ENCODE results near the gene JUND. TPM values are rescaled to one million over a fixed set of nuclear protein-coding genes. Genes with fewer than 3 reads are reported as not detected.

Gene JUND
- total RNA-seq, 2 experiments from 2014 or later = 498 to 501 TPM

DNA sequence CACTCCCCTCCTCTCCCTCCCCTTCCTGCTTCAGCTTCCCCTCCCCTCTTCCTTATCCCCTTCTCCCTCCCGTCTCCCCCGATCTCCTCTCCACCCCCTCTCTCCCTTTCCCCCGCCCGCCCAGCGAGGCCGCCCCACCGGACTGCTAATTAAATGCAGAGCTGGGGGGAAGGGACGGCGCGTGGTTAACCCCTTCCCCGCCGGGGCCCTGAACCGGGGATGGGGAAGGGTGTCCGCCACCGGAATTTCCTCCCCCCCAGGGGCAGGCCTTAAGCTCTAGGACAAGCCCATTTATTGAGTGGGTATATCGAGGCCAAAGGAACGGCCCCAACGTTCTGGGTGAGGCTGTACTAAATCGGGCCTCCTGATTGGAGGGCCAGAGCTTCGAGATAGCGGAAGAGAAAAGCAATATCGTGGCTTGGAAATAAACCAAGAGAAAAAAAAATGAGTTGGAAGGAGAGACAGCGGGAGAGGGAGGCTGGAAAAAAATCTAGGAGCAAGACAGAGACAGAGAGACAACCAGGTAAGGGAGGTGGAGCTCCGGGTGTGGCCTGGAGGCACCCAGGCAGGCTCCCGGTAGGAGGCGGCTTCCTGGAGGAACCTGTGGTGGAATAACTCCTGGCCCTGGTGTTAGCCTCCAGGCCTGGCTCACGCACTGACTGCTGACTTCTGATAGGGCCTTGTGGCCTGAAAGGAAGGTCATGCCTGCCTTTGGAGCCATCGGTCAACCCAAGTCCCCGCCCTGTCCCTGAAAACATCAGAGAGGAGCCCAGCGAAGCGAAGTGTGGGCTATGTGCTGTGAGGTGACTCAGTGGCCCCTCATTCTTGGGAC is 11.6 kb upstream of the JUND start:
- H3K4me3 Mint-ChIP-seq = peak overlapping the region; percentile 91
- H3K27me3 Mint-ChIP-seq = no peaks in the 10 kb centered on the region
- CTCF ChIA-PET = interaction anchor here (0.5 to 5.1 kb wide), 10 partner anchors 9 to 120 kb away, joined by 3 to 161 read pairs (median 4); partner anchors contain the start of genes JUND, LSM4 and RAB3A

DNA sequence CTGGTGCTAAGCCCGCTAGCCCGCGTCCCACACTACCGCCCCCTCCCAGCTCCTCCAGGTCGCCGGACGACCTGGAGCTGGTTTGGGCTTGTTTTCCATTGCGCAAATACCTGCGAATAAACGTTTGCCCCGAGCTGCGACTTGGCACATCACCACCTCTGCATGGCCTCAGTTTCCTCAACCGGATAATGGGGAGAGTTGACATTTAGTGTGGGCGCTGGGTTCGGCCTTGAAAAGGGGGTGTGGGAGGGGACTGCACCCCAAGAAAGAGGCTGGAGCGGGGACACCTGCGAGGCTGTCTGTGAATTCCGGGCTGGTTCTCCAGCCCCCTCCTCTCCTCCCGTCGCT is 11.0 kb upstream of the JUND start:
- peaks cover 62% of the 10 kb centered on the region for H3K4me1 Mint-ChIP-seq
- peak overlapping the region; percentile 91 for H3K4me3 Mint-ChIP-seq
- DNase-seq = no peak
- H3K9me3 Mint-ChIP-seq (ENCODE audit: low read depth) = no peaks in the 10 kb centered on the region
- CTCF ChIA-PET = interaction anchor here (0.9 to 5.1 kb wide), 6 partner anchors 11 to 36 kb away, joined by 3 to 161 read pairs (median 18); partner anchors contain the start of genes JUND and LSM4
- H3K27ac Mint-ChIP-seq = peak overlapping the region; percentile 98
- no peaks in the 10 kb centered on the region for H3K27me3 Mint-ChIP-seq
- H3K36me3 Mint-ChIP-seq = peaks cover 18% of the 10 kb centered on the region
- ATAC-seq = no peak

More for the DNA sequence above, 11.6 kb upstream of the JUND start:
- Mint-ChIP-seq H3K36me3 (peaks cover 21% of the 10 kb centered on the region), H3K9me3 (ENCODE audit: low read depth) (no peaks in the 10 kb centered on the region), H3K27ac (peak overlapping the region; percentile 98), H3K4me1 (peaks cover 66% of the 10 kb centered on the region)
- DNase-seq (peak; percentile 85), ATAC-seq (peak; percentile 17)

DNA sequence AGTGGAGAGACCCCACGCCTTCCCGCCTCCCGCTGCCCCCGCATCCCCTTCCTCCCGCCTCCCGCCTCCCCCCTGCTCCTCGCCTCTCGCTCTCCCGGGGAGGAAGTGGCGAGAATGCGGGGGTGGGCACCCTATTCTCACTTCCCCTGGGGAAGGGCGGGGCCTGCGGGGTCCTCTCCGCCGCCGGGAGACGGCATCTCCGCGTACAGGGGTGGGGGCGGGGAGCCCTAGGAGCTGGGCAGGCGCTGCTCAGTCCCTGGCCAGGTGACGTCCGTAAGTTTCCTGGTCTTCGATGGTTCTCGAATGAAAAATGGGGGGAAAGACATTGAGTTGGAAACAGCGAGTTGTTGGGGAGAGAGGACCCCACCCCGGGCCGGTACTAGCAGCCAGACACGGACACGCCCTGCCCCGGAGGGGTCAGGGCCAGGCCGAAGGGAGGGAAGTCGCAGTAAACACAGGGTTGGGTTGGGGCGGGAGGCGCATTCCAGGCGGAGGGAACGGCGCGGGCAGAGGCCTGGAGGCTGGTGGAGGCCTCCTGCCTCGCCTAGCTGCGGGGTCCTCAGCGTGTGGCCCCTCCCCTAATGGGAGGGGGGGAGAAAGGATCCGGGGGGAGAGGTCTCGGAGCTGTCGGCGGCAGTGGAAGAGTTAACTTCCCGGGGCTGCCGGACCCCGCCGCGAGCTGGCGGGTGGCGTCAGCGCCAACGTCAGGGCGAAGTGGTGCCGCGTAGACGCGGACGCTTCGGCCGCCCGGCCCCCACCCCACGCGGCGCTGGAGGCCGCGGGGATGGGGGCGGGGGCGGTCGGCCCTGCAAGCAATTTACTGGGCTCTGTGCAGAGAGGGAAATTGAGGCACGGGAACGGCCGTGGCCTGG is 10.4 kb upstream of the JUND start:
- DNase-seq (peak; percentile 94), ATAC-seq (peak; percentile 38)
- peaks cover 15% of the 10 kb centered on the region for H3K36me3 Mint-ChIP-seq
- H3K27ac Mint-ChIP-seq = peak overlapping the region; percentile 98
- peaks cover 67% of the 10 kb centered on the region for H3K4me1 Mint-ChIP-seq
- H3K4me3 Mint-ChIP-seq = peak overlapping the region; percentile 91
- CTCF ChIA-PET = interaction anchor here (1.1 to 5.1 kb wide), 5 partner anchors 11 to 37 kb away, joined by 3 to 161 read pairs (median 29); partner anchors contain the start of genes JUND and LSM4
- no peaks in the 10 kb centered on the region for H3K27me3 Mint-ChIP-seq
- H3K9me3 Mint-ChIP-seq (ENCODE audit: low read depth) = no peaks in the 10 kb centered on the region

DNA sequence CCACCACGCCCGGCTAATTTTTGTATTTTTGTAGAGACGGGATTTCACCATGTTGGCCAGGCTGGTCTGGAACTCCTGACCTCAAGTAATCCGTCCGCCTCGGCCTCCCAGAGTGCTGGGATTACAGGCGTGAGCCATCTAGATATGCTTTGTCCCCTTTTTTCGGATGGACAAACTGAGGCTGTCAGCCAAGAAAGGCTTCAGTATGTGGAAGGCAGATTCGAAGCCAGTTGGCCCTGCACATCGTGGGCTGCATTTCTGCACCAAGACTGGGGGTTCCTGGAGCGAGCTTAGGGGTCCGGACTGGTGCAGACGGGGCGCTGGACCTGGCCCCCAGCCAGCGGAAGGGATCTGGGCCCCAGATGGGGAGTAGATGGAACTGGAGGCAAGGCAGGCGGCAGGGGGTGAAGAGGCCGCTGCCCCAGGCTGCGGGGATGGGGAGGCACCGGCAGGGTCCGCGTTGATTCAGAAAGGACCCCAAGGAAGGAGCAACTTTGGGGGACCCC is 9.7 kb upstream of the JUND start:
- no peaks in the 10 kb centered on the region for H3K9me3 Mint-ChIP-seq (ENCODE audit: low read depth)
- CTCF ChIA-PET = interaction anchor here (2.3 to 5.1 kb wide), 5 partner anchors 11 to 38 kb away, joined by 6 to 161 read pairs (median 29); partner anchors contain the start of genes JUND and LSM4
- H3K36me3 Mint-ChIP-seq = peaks cover 12% of the 10 kb centered on the region
- peak overlapping the region; percentile 98 for H3K27ac Mint-ChIP-seq
- peaks cover 68% of the 10 kb centered on the region for H3K4me1 Mint-ChIP-seq
- peak; percentile 5 for ATAC-seq
- DNase-seq = peak; percentile 68
- H3K4me3 Mint-ChIP-seq = peak overlapping the region; percentile 91
- H3K27me3 Mint-ChIP-seq = no peaks in the 10 kb centered on the region

DNA sequence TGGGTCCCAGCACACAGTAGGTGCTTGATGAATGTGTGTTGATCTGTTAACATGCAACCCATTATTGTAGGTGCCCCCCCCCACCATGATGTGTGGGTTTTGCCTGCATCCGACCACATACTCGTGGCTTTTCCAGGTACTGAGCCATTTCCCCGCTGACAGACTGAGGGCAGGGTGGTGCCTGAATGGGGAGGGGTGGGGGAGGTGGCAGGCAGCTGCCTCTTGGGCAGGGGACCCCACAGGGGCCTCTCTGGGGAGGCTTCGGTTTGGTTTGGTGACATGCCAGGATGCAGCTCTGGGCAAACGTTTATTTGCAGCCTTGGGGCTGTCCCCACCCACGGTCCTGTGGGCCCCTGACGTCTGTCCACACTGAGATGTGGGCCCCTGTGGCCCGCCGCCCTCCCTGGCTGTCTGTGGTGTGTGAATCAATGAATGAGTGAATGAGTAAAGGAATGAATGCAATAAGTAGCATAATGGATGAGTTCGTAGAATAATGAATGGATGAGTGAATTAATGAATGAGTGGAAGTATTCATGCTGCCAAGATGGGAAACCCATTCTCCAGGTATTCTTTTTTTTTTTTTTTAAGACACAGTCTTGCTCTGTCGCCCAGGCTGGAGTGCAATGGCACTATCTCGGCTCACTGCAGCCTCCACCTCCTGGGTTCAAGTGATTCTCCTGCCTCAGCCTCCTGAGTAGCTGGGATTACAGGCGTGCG is 9.0 kb upstream of the JUND start:
- H3K27me3 Mint-ChIP-seq = no peaks in the 10 kb centered on the region
- CTCF ChIA-PET = interaction anchor here (2.6 to 5.1 kb wide), 3 partner anchors 10 to 32 kb away, joined by 17 to 161 read pairs (median 29); partner anchors contain the start of genes JUND and LSM4
- peak overlapping the region; percentile 91 for H3K4me3 Mint-ChIP-seq
- H3K36me3 Mint-ChIP-seq = peaks cover 8% of the 10 kb centered on the region
- peak; percentile 97 for DNase-seq
- peak; percentile 45 for ATAC-seq
- peaks cover 67% of the 10 kb centered on the region for H3K4me1 Mint-ChIP-seq
- no peaks in the 10 kb centered on the region for H3K9me3 Mint-ChIP-seq (ENCODE audit: low read depth)
- peak overlapping the region; percentile 98 for H3K27ac Mint-ChIP-seq

DNA sequence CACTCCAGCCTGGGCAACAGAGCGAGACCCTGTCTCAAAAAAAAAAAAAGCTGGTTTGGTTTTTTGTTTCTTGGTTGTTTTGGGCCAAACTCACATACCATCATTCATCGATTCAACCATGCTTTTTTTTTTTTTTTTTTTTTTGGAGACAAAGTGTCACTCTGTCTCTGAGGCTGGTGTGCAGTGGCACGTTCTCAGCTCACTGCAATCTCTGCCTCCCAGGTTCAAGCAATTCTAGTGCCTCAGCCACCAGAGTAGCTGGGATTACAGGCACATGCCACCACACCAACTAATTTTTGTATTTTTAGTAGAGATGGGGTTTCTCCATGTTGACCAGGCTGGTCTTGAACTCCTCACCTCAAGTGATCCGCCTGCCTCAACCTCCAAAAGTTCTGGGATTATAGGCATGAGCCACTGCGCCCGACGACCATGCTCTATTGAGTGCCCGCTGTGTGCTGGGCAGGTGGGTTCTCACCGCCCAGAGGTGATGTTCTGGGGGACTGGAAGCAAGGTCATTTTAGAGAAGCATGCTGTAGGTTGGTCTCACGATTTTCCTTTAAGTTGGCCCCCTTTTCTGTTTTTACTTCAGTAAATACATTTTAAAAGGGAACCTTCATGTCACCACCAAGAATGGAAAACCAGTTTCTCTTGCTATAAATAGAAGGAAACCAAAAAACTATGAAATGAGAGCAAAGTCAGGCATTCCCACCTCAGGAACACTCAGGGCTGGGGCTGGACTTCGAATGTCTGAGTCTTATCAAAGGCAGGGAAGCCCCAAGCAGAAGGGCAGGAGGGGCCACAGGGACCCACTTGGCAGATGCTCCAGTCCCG is 8.3 kb upstream of the JUND start:
- DNase-seq (no peak), ATAC-seq (peak; percentile 8)
- Mint-ChIP-seq H3K27ac (peak overlapping the region; percentile 98), H3K4me3 (peak overlapping the region; percentile 91), H3K9me3 (ENCODE audit: low read depth) (no peaks in the 10 kb centered on the region), H3K36me3 (peaks cover 12% of the 10 kb centered on the region), H3K4me1 (peaks cover 70% of the 10 kb centered on the region), H3K27me3 (no peaks in the 10 kb centered on the region)
- CTCF ChIA-PET = interaction anchor here (0.7 to 5.1 kb wide), 5 partner anchors 9 to 32 kb away, joined by 3 to 161 read pairs (median 17); partner anchors contain the start of genes JUND and LSM4

DNA sequence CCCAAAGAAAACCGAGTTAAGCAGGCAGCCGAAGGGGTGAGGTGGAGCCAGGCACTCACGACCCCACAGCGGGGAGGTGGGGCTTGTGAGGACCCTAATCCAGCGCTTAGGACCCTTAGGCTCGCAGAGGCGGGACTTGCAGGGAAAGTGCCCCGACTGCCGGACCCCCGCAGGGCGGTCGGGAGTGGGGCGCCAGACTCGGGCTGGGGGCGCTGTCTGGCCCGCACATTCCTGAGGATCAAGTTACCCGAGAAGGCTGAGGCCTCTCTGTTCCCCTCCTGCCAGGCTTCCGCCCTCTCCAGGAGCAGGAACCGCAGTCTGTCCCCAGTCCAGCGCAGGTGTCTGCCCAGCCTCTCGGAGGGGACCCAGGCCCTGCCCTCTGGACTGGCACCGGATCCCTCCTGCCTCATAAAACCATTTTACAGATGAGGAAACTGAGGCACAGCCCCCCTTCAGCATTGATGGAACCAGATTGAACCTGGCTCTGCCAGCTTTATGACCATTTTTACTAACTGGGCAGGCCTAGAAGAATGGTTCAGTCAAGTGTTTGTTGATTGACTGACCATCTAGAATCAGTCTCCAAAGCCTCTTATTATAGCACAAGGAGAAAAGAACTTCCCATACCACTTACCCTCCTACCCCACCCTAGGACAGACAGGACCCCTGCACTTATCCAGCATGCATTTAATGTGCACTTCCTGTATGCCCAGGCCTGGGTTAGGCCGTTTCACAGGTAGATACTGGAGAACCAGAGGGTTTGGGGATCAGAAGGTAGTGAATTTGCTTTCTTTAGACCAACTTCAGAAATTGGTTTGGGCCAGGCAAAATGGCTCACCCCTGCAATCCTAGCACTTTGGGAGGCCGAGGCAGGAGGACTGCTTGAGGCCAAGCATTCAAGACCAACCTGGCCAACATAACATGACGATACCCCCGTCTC is 6.7 kb upstream of the JUND start:
- Mint-ChIP-seq H3K9me3 (ENCODE audit: low read depth) (no peaks in the 10 kb centered on the region), H3K27me3 (no peaks in the 10 kb centered on the region), H3K27ac (no peak overlapping the region), H3K4me1 (peaks cover 62% of the 10 kb centered on the region), H3K36me3 (peaks cover 10% of the 10 kb centered on the region), H3K4me3 (no peak overlapping the region)
- DNase-seq (no peak), ATAC-seq (no peak)
- CTCF ChIA-PET = interaction anchor here (1.3 to 2.6 kb wide), 3 partner anchors 9 to 16 kb away, joined by 6 to 17 read pairs (median 10); no protein-coding TSS in a partner anchor

DNA sequence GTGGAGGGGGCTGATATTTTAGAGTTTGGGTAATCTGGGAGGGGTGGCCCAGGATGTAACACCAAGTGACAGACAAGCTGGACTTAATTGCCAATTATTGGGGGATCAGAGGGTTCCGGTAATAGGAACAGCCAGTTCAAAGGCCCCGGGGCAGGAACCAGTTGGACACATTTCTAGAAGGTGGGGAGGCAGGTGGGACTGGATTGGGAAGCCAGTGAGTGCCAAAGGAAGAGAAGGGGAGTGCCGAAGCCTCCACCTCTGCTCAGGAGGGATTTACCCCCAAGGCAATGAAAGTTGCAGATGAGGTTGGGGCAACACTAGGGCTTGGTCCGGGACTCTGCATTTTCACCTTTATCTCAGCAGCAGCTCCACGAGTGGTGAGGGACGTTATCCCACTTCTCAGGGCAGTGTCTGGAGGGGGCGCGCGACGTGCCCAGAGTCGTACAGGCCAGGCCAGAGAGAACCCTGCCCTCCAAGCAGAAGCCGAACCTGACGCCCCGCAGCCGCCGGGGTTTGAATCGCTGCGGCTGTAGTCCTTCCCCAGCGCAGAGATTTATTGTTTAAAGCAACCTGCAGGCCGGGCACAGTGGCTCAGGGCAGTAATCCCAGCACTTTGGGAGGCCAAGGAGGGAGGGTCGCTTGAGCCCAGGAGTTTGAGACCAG is 5.7 kb upstream of the JUND start:
- H3K4me1 Mint-ChIP-seq = peaks cover 69% of the 10 kb centered on the region
- H3K4me3 Mint-ChIP-seq = no peak overlapping the region
- no peak for ATAC-seq
- no peaks in the 10 kb centered on the region for H3K27me3 Mint-ChIP-seq
- CTCF ChIA-PET = interaction anchor here (1.9 kb wide), 1 partner anchor 9 kb away, joined by 6 read pairs; no protein-coding TSS in a partner anchor
- H3K27ac Mint-ChIP-seq = peak overlapping the region; percentile 69
- no peak for DNase-seq
- no peaks in the 10 kb centered on the region for H3K9me3 Mint-ChIP-seq (ENCODE audit: low read depth)
- H3K36me3 Mint-ChIP-seq = peaks cover 8% of the 10 kb centered on the region

DNA sequence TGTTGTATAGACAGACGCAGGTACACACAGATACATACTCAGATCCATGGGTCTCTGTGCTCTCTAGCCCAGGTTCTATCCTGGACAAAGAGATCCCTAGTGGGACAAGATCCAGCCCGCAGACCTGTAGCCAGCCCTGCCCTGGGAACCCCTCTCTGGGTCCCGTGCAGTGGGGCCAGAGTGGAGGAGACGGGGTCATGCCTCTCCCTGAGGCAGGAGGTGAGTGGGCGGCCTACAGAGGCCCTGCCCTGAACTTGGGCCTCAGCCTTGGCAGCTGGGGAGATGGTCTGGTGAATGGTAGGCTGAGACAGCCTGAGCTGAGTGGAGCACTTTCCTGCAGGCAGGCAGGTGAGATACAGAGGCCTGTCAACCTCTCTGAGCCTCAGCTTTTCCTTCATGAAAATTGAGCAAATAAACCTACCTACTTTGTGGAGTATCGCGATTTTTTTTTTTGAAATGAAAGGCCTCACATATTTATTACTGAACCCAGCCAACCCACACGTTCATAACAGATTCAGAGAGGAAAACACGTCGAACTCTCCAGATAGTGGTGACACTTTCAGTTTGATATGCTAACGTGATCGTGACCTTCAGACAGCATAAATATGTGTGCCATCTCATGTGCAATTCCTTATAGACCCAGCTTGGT is 3.4 kb upstream of the JUND start:
- CTCF ChIA-PET = interaction anchor here (0.7 to 10.1 kb wide), 2 partner anchors 8 to 30 kb away, joined by 3 to 399 read pairs; partner anchors contain the start of gene LSM4

DNA sequence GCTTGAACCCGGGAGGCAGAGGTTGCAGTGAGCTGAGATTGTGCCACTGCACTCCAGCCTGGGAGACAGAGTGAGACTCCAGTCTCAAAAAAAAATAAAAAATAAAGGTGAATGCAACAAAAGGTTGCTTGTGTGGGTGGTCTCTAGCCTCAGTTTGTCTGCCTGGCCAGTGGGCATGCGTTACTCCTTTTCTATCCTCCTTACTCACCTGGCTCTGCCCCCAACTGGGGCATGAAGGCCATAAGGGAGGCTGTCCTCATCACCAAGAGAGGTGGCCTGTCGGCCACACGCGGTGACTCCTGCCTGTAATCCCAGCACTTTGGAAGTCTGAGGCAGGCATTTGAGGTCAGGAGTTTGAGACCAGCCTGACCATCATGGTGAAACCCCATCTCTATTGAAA is 1.9 kb upstream of the JUND start:
- Mint-ChIP-seq H3K4me3 (no peak overlapping the region), H3K4me1 (peaks cover 53% of the 10 kb centered on the region), H3K27me3 (no peaks in the 10 kb centered on the region), H3K9me3 (ENCODE audit: low read depth) (no peaks in the 10 kb centered on the region), H3K27ac (peak overlapping the region; percentile 93), H3K36me3 (peaks cover 26% of the 10 kb centered on the region)
- ATAC-seq (no peak), DNase-seq (no peak)
- CTCF ChIA-PET = interaction anchor here (6.1 to 10.1 kb wide), 2 partner anchors 9 to 31 kb away, joined by 161 to 399 read pairs; partner anchors contain the start of gene LSM4

More for the DNA sequence above, 3.4 kb upstream of the JUND start:
- peak; percentile 70 for DNase-seq
- Mint-ChIP-seq H3K27ac (peak overlapping the region; percentile 93), H3K9me3 (ENCODE audit: low read depth) (no peaks in the 10 kb centered on the region), H3K4me1 (peaks cover 54% of the 10 kb centered on the region), H3K4me3 (peak overlapping the region; percentile 41), H3K36me3 (peaks cover 11% of the 10 kb centered on the region), H3K27me3 (no peaks in the 10 kb centered on the region)
- ATAC-seq = no peak
